ENCODE measurements around the gene TMEM223. TPM values are rescaled to one million over a fixed set of nuclear protein-coding genes. Genes with fewer than 3 reads are reported as not detected.
"Not testable (repeated sequence)": the region's sequence is repeated elsewhere in the genome, so short reads cannot be mapped to it uniquely, and the experiment has no call there.

TMEM223 gene, protein sequence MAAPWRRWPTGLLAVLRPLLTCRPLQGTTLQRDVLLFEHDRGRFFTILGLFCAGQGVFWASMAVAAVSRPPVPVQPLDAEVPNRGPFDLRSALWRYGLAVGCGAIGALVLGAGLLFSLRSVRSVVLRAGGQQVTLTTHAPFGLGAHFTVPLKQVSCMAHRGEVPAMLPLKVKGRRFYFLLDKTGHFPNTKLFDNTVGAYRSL
- 10 to 100 TPM; 13.7 to 17.9 (median 15.8) TPM for total RNA-seq

GRCh38 chr11:62791501-62792201 lies at the start of gene TMEM223:
Gene TMEM223, minus strand, starts transcription at chr11:62792006. Its CDS starts 12 bp downstream, at chr11:62791994.
- Histone ChIP-seq H3K27ac (replicated peaks in 1 of 4) (peak within 1 kb of the TSS; percentile 84 to 91 (median 86)), H3K36me3 (peaks cover 38 to 66% (median 60%) of the 10 kb centered on the region in 4 donors), H3K4me3 (peak within 1 kb of the TSS; percentile 69 to 87 (median 86)), H3K27me3 (no peaks in the 10 kb centered on the region), H3K9me3 (no peaks in the 10 kb centered on the region), H3K4me1 (peaks cover 38 to 51% (median 49%) of the 10 kb centered on the region in 4 donors)
- peak; percentile 42 for TF ChIP-seq POLR2A (IDR thresholded peaks at IDR 0.05; ENCODE audit: low read depth)
- no peak for TF ChIP-seq EP300 (IDR thresholded peaks at IDR 0.05)
- peak; percentile 90 to 91 for TF ChIP-seq POLR2AphosphoS5 (IDR thresholded peaks at IDR 0.05)
- TF ChIP-seq CTCF (IDR thresholded peaks at IDR 0.05), result peak in 2 of 3 experiments; percentile 9 to 35
- intact Hi-C loops (cut with DNase I), result loop anchor here (5.0 kb wide), 1 partner anchor 41 kb away; the partner anchor contains the start of genes STX5 and TEX54
- peak; percentile 95 for DNase-seq (ENCODE audit: extremely low spot score)
- WGBS, result 0% methylated on average over 29 of the region's 58 CpGs

DNA sequence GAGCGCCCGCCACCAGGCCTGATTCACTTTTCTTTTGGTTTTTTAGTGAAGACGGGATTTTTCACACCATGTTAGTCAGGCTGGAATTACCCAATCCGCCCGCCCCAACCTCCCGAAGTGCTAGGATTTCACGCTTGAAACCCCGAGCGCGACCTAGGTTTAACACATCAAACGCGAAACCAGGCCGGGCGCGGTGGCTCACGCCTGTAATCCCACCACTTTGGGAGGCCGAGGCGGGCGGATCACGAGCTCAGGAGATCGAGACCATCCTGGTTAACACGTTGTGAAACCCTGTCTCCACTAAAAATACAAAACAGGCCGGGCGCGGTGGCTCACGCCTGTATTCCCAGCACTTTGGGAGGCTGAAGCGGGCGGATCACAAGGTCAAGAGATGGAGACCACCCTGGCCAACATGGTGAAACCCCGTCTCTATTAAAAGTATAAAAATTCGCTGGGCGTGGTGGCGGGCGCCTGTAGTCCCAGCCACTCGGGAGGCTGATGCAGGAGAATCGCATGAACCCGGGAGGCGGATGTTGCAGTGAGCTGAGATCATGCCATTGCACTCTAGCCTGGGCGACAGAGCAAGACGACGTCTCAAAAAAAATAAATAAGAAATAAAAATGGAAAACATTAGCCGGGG lies 49.0 kb upstream of the TMEM223 start:
- intact Hi-C loops (cut with DNase I); H3K9me3 ChIP-seq; H3K27me3 ChIP-seq: not testable (repeated sequence)
- 2% methylated on average over 41 of the region's 41 CpGs for WGBS
- Histone ChIP-seq H3K36me3 (peaks cover 0 to 22% (median 8%) of the 10 kb centered on the region in 4 donors), H3K27ac (replicated peaks in 1 of 4) (peak overlapping the region; percentile 94 to 99 (median 98)), H3K4me3 (peak overlapping the region; percentile 74 to 97 (median 90)), H3K4me1 (peaks cover 30 to 43% (median 40%) of the 10 kb centered on the region in 4 donors)
- peak; percentile 94 for DNase-seq (ENCODE audit: extremely low spot score)

DNA sequence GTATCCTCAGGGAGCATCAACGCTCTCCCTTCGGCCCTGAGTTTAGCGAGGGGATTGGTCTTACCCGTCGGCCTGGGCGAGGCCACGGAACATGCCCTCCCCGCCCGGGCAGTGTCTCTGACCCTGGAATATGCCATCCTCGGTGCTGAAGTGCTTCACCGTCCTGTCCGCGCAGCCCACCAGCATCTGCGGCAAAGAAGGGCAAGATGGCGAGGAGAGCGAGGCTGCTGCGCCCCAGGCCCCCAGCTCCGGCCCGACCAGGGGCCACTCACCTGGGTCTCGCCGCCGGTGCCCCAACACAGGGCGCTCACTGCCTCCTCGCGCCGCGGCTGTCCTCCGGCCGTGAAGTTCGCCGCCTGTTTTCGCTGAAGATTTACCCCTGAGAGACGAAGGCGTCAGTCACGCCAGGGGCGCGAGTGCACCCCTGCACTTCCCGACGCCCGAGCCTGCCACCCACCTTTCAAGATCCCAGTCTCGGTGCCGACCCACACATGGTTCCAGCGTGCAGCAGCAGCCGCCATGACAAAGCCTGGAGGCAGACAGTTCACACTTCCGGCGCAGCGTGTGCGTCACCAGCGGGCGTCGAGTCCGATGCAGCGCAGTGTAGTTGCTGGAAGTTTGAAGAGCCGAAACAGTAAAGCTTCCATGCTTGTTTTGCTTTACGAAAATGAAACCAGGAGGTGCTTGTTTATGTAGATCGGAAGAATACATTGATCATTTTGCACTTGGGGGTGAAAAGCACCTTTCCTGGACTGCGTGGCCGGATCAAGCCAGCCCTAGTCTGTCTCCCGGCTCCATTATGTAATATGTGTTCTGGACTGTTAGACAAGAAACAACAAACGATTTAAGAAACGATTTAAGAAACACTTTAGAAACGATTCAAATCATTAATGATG lies 47.5 kb upstream of the TMEM223 start, which contains the start of gene WDR74:
Gene WDR74, minus strand, starts transcription at position 541 of the 896 bp plus-strand sequence. Its CDS starts 20 bp downstream, at position 521.
- intact Hi-C loops (cut with DNase I), result no loop called here
- TF ChIP-seq EP300 (IDR thresholded peaks at IDR 0.05), result no peak
- TF ChIP-seq POLR2AphosphoS5 (IDR thresholded peaks at IDR 0.05), result peak; percentile 99 to 100
- peak in 1 of 3 experiments; percentile 25 for TF ChIP-seq CTCF (IDR thresholded peaks at IDR 0.05)
- TF ChIP-seq POLR2A (IDR thresholded peaks at IDR 0.05; ENCODE audit: low read depth), result no peak
- H3K36me3 ChIP-seq, result peaks cover 9 to 37% (median 23%) of the 10 kb centered on the region in 4 donors
- peak within 1 kb of the TSS; percentile 94 to 99 (median 98) for H3K27ac ChIP-seq (replicated peaks in 1 of 4)
- peak within 1 kb of the TSS; percentile 74 to 97 (median 90) for H3K4me3 ChIP-seq
- no peaks in the 10 kb centered on the region for H3K27me3 ChIP-seq
- peaks cover 30 to 51% (median 42%) of the 10 kb centered on the region in 4 donors for H3K4me1 ChIP-seq
- DNase-seq (ENCODE audit: extremely low spot score), result peak; percentile 97
- no peaks in the 10 kb centered on the region for H3K9me3 ChIP-seq
- under 1% methylated on average over 44 of the region's 62 CpGs for WGBS

DNA sequence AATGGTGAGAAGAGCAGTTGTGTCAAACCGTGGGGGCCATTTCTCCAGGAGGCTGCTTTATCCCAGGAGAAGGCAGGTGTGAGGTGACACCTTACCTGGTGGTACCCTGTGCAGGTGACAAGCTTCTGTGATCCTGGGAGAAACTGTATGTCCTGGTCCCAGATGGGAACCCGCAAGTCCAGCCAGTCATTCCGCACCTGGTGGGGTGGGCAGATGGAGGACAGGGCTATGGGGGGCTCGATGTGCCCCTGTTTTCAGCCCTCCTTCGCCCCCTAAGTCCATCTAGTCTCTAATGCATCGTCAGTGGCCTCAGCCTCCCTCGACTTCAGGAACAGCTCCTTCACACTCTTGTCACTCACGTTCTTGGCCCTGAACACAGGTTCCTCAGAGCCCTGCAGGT lies 43.5 kb upstream of the TMEM223 start:
- Histone ChIP-seq H3K4me3 (no peak overlapping the region), H3K36me3 (peaks cover 9 to 48% (median 34%) of the 10 kb centered on the region in 4 donors), H3K27ac (replicated peaks in 1 of 4) (no peak overlapping the region), H3K9me3 (no peaks in the 10 kb centered on the region), H3K4me1 (peaks cover 36 to 58% (median 48%) of the 10 kb centered on the region in 4 donors), H3K27me3 (no peaks in the 10 kb centered on the region)
- 80% methylated on average over 6 of the region's 8 CpGs for whole genome bisulfite sequencing
- TF ChIP-seq POLR2A (IDR thresholded peaks at IDR 0.05; ENCODE audit: low read depth) (no peak), POLR2AphosphoS5 (IDR thresholded peaks at IDR 0.05) (no peak), EP300 (IDR thresholded peaks at IDR 0.05) (no peak), CTCF (IDR thresholded peaks at IDR 0.05) (no peak)
- no peak for DNase-seq (ENCODE audit: extremely low spot score)
- intact Hi-C loops (cut with DNase I), result no loop called here
